Right atrium auricular region (tissue), 2 donors: ENCODE data around the gene SEMA3B. TPM values are rescaled to one million over a fixed set of nuclear protein-coding genes. Genes with fewer than 3 reads are reported as not detected.

Experiments used
- DNase-seq: peaks from one replicate; pipeline ENCODE4 v3.0.0-alpha.2; 2019; ENCODE audit warnings: low spot score
- H3K27ac ChIP-seq, 2 donors: fragments of 200-600 bp; sonication (generic); 1 replicate in 1 of 2; 2 replicates in 1 of 2; pipeline ENCODE4 v1.5.1; 2016 to 2019
- H3K27me3 ChIP-seq, 2 donors: fragments of 200-600 bp; sonication (generic); one replicate each; pipeline versions ENCODE4 v1.5.1 to v1.6.0; 2017 to 2019
- H3K36me3 ChIP-seq: fragments of 200-600 bp; sonication (generic); one replicate; pipeline ENCODE4 v1.5.1; 2016
- H3K4me1 ChIP-seq, 2 donors: fragments of 200-600 bp; sonication (generic); one replicate each; pipeline versions ENCODE4 v1.5.1 to v1.6.0; 2017 to 2019
- H3K4me3 ChIP-seq, 2 donors: fragments of 200-600 bp; sonication (generic); 1 replicate in 1 of 2; 2 replicates in 1 of 2; pipeline ENCODE4 v1.5.1; 2017 to 2019; ENCODE audit warnings: mild to moderate bottlenecking in 1 of 2, moderate library complexity in 1 of 2
- H3K9me3 ChIP-seq, 2 donors: fragments of 200-600 bp; sonication (generic); one replicate each; pipeline ENCODE4 v1.5.1; 2019
- total RNA-seq, 2 donors: library from RNA; depleted of rRNA; stranded (reverse); fragments of >200 nt; gene quantifications; one replicate each; pipeline ENCODE4 v1.1.0, GENCODE V29; 2016
- TF ChIP-seq, protein P1 (sequence below), 2 donors: fragments of 200-600 bp; sonication (generic); IDR thresholded peaks; one replicate each; pipeline ENCODE4 v1.5.1; 2019; ENCODE audit warnings: antibody characterized with exemption in 2 of 2

Gene SEMA3B
- total RNA-seq, 2 donors from 2014 or later = 15.4 to 20.0 TPM

DNA sequence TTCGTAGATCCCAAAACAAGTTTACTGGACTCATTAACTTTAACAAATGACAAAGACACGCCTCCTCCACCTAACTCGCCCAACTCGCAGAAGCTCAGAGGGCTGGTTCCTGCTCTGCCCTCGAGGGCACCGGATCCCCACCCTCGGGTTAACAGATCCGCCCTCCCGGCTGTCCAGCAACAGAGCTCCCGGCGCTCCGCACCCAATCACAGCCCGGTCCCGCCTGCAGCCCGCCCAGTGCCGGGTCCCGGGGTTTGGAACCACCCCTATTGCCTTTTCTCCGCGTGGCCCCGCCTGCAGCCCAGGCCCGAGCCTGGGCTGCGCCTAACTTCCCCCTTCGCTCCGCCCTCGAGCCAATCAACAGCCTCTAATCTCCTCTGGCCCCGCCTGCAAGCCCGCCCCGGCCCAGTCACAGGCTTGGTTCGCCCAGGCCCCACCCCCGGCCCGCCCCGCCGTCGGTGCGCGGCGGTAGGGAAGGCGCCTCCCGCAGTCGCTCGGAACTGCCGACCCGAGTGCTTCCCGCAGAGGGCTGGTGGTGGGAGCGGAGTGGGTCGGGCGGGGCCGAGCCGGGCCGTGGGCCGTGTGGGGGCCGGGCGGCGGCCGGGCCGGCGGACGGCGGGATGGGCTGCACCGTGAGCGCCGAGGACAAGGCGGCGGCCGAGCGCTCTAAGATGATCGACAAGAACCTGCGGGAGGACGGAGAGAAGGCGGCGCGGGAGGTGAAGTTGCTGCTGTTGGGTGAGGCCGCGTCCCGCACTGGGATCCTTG is 33.0 kb upstream of the SEMA3B start, which contains the start of gene GNAI2:
Gene GNAI2 (plus strand): TSS at position 489 of the 768 bp plus-strand sequence. CDS start 132 bp downstream, at position 621.
- no peaks in the 10 kb centered on the region for H3K9me3 ChIP-seq
- peaks cover 0 to 51% of the 10 kb centered on the region in 2 donors for H3K4me1 ChIP-seq
- H3K27me3 ChIP-seq = no peaks in the 10 kb centered on the region
- TF ChIP-seq, protein P1, sequence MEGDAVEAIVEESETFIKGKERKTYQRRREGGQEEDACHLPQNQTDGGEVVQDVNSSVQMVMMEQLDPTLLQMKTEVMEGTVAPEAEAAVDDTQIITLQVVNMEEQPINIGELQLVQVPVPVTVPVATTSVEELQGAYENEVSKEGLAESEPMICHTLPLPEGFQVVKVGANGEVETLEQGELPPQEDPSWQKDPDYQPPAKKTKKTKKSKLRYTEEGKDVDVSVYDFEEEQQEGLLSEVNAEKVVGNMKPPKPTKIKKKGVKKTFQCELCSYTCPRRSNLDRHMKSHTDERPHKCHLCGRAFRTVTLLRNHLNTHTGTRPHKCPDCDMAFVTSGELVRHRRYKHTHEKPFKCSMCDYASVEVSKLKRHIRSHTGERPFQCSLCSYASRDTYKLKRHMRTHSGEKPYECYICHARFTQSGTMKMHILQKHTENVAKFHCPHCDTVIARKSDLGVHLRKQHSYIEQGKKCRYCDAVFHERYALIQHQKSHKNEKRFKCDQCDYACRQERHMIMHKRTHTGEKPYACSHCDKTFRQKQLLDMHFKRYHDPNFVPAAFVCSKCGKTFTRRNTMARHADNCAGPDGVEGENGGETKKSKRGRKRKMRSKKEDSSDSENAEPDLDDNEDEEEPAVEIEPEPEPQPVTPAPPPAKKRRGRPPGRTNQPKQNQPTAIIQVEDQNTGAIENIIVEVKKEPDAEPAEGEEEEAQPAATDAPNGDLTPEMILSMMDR (IDR thresholded peaks at IDR 0.05) = no peak
- DNase-seq = peak; percentile 99
- H3K27ac ChIP-seq = peak within 1 kb of the TSS; percentile 94 to 95
- peaks cover 13% of the 10 kb centered on the region for H3K36me3 ChIP-seq
- peak within 1 kb of the TSS; percentile 82 to 92 for H3K4me3 ChIP-seq

- TF ChIP-seq, protein P1 (IDR thresholded peaks at IDR 0.05) = no peak
These were observed 32.3 kb upstream of the SEMA3B start for GRCh38 chr3:50236484-50237132.

GRCh38 chr3:50237133-50237651 is 31.8 kb upstream of the SEMA3B start:
- H3K27ac ChIP-seq = peak overlapping the region; percentile 94 to 95
- H3K36me3 ChIP-seq = peaks cover 13% of the 10 kb centered on the region
- H3K27me3 ChIP-seq = no peaks in the 10 kb centered on the region
- H3K4me3 ChIP-seq = peak overlapping the region; percentile 82 to 92
- TF ChIP-seq, protein P1 (IDR thresholded peaks at IDR 0.05) = no peak
- peaks cover 0 to 64% of the 10 kb centered on the region in 2 donors for H3K4me1 ChIP-seq
- no peak for DNase-seq
- no peaks in the 10 kb centered on the region for H3K9me3 ChIP-seq

More at GRCh38 chr3:50236484-50237132, 32.3 kb upstream of the SEMA3B start:
- Histone ChIP-seq H3K27me3 (no peaks in the 10 kb centered on the region), H3K36me3 (peaks cover 13% of the 10 kb centered on the region), H3K4me1 (peaks cover 0 to 58% of the 10 kb centered on the region in 2 donors), H3K4me3 (peak overlapping the region; percentile 82 to 92), H3K27ac (peak overlapping the region; percentile 94 to 95), H3K9me3 (no peaks in the 10 kb centered on the region)
- DNase-seq = no peak

DNA sequence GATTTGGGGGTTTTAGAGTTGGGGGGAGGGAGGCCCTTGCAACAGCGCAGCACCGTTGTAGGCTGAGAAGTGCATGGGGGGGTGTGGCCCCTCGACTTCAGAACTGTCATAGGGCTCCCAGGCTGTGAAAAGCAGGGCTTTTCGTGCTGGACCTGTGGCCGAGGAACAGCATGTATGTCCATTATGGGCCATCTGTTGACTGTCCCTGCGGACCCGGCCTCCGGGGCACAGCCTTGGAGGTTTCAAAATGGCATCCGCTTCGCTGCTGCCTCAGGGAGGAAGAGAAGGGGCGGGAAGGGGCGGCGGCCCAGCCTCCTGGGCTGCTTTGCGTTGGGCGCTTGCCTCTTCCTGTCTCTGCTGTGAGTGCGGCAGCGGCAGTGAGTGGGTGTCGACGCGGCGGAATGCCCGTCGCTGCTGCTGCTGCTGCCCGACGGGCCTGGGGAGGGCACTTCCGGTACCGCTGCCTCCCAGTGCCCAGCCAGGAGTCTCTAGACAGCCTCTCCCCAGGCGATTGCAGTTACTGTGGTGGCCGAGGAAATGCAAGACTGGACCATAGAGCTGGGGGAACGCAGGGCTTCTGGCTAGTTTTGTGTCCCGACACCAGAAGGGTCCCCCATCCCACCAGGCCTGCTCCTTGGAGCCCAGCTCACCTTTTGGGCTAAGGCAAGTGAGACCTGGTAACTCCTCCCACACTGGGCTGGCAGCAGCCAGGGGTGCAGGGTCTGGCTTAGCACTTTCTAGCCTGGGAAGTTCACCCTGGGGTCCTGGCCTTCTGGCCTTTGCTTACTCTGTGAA is 31.0 kb upstream of the SEMA3B start:
- Histone ChIP-seq H3K27ac (peak overlapping the region; percentile 94 to 95), H3K27me3 (no peaks in the 10 kb centered on the region), H3K9me3 (no peaks in the 10 kb centered on the region), H3K4me1 (peaks cover 0 to 72% of the 10 kb centered on the region in 2 donors), H3K4me3 (peak overlapping the region; percentile 82 to 92), H3K36me3 (peaks cover 13% of the 10 kb centered on the region)
- peak; percentile 92 for DNase-seq
- TF ChIP-seq, protein P1 (IDR thresholded peaks at IDR 0.05) = no peak

DNA sequence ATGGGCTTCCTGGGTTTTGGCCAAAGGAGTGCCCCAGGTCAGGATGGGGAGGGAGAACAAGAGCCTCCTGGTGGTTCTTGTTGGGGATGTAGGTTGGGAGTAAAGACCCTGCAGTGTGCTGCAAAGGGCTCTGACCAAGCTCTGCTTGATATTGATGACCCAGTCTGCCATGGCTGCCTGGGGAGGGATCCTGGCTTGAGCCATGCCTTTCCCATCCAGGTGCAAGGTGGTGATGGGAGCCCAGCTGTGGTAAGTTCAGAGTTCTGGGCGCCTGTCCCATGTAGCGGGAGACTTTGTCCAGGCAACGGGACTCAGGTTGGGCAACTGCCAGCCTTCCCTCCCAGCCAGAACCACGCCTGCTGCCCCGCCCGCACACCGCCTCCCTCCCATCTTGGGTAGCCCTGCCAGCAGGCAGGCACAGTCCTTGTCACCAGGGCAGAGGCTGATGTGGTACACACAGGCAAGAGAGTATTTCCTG is 30.4 kb upstream of the SEMA3B start:
- H3K4me1 ChIP-seq = peaks cover 0 to 78% of the 10 kb centered on the region in 2 donors
- H3K27me3 ChIP-seq = no peaks in the 10 kb centered on the region
- H3K9me3 ChIP-seq = no peaks in the 10 kb centered on the region
- H3K36me3 ChIP-seq = peaks cover 13% of the 10 kb centered on the region
- peak overlapping the region; percentile 94 to 95 for H3K27ac ChIP-seq
- TF ChIP-seq, protein P1 (IDR thresholded peaks at IDR 0.05) = no peak
- DNase-seq = peak; percentile 88
- H3K4me3 ChIP-seq = peak overlapping the region; percentile 82 to 92
